Hematopoietic multipotent progenitor cell treated with erythropoietin and hydrocortisone succinate and interleukin-3 and kit ligand, for 17 days (in vitro differentiated cells): ENCODE data around the gene ELAVL2.

Experiments used
- DNase-seq: peaks from one replicate; pipeline ENCODE4 v3.0.0-alpha.2; 2015; ENCODE audit warnings: low spot score

ELAVL2 gene

GRCh38 chr9:23769307-23769935 is 56.6 kb downstream of the ELAVL2 start:
- DNase-seq, result no peak

- DNase-seq, result no peak
These were observed 57.2 kb downstream of the ELAVL2 start for GRCh38 chr9:23768861-23769260.

GRCh38 chr9:23766613-23767012 is 59.4 kb downstream of the ELAVL2 start:
- no peak for DNase-seq

- no peak for DNase-seq
These were observed 60.5 kb downstream of the ELAVL2 start for GRCh38 chr9:23765561-23765960.

- no peak for DNase-seq
These were observed 61.8 kb downstream of the ELAVL2 start for GRCh38 chr9:23764219-23764618.

- no peak for DNase-seq
These were observed 71.5 kb downstream of the ELAVL2 start for GRCh38 chr9:23754551-23754950.

GRCh38 chr9:23752859-23753258 is 73.2 kb downstream of the ELAVL2 start:
- no peak for DNase-seq

- no peak for DNase-seq
These were observed 74.4 kb downstream of the ELAVL2 start for GRCh38 chr9:23751633-23752032.

- DNase-seq, result no peak
These were observed 75.2 kb downstream of the ELAVL2 start for GRCh38 chr9:23750808-23751207.

GRCh38 chr9:23747088-23748075 is 78.7 kb downstream of the ELAVL2 start:
- DNase-seq, result no peak

- no peak for DNase-seq
These were observed 79.7 kb downstream of the ELAVL2 start for GRCh38 chr9:23746317-23746716.

- no peak for DNase-seq
These were observed 83.0 kb downstream of the ELAVL2 start for GRCh38 chr9:23743036-23743435.

GRCh38 chr9:23741351-23741750 is 84.7 kb downstream of the ELAVL2 start:
- no peak for DNase-seq

- no peak for DNase-seq
These were observed 85.5 kb downstream of the ELAVL2 start for GRCh38 chr9:23740531-23740930.

- DNase-seq, result no peak
These were observed 86.3 kb downstream of the ELAVL2 start for GRCh38 chr9:23739753-23740152.

GRCh38 chr9:23736293-23736692 is 89.7 kb downstream of the ELAVL2 start:
- DNase-seq, result no peak

GRCh38 chr9:23733495-23734078 is 92.5 kb downstream of the ELAVL2 start:
- DNase-seq, result no peak

- no peak for DNase-seq
These were observed 94.7 kb downstream of the ELAVL2 start for GRCh38 chr9:23731353-23731752.

- DNase-seq, result no peak
These were observed 95.7 kb downstream of the ELAVL2 start for GRCh38 chr9:23730364-23730763.

GRCh38 chr9:23728736-23729135 is 97.3 kb downstream of the ELAVL2 start:
- DNase-seq, result no peak

GRCh38 chr9:23725279-23725946 is 100.6 kb downstream of the ELAVL2 start:
- DNase-seq, result no peak

GRCh38 chr9:23723672-23724071 is 102.4 kb downstream of the ELAVL2 start:
- no peak for DNase-seq
